Breast epithelium (tissue), 4 donors: ENCODE results near the gene TRIM68. TPM values are rescaled to one million over a fixed set of nuclear protein-coding genes. Genes with fewer than 3 reads are reported as not detected.

ENCODE experiments used
- DNase-seq, 2 donors: peaks; one replicate each; pipeline ENCODE4 v3.0.0-alpha.2; 2019; ENCODE audit warnings: low spot score in 2 of 2
- H3K27ac ChIP-seq, 2 donors: fragments of 200-600 bp; sonication (generic) in 1 of 2; one replicate each; pipeline ENCODE4 v1.5.1; 2016 to 2019; ENCODE audit warnings: mild to moderate bottlenecking in 1 of 2
- H3K27me3 ChIP-seq, 2 donors: fragments of 200-600 bp; sonication (generic) in 1 of 2; one replicate each; pipeline versions ENCODE4 v1.5.1 to v1.6.0; 2017 to 2019; ENCODE audit warnings: control low read depth in 1 of 2, mild to moderate bottlenecking in 1 of 2
- H3K36me3 ChIP-seq: fragments of 200-600 bp; one replicate; pipeline ENCODE4 v1.5.1; 2019
- H3K4me1 ChIP-seq, 2 donors: fragments of 200-600 bp; sonication (generic); one replicate each; pipeline ENCODE4 v1.5.1; 2016 to 2019; ENCODE audit warnings: control low read depth in 1 of 2
- H3K4me3 ChIP-seq, 3 donors: fragments of 200-600 bp; sonication (generic); 1 replicate in 2 of 3; 2 replicates in 1 of 3; pipeline ENCODE4 v1.5.1; 2016 to 2019; ENCODE audit warnings: mild to moderate bottlenecking in 3 of 3, moderate library complexity in 2 of 3
- H3K9me3 ChIP-seq, 2 donors: fragments of 200-600 bp; sonication (generic) in 1 of 2; one replicate each; pipeline ENCODE4 v1.5.1; 2016 to 2019; ENCODE audit warnings: control low read depth in 1 of 2
- POLR2A ChIP-seq: fragments of 450-650 bp; IDR thresholded peaks from one replicate; pipeline ENCODE4 v1.6.1; 2016; ENCODE audit warnings: antibody characterized with exemption, mild to moderate bottlenecking, moderate library complexity
- POLR2AphosphoS5 ChIP-seq, 3 donors: sonication (generic); formaldehyde crosslinking; IDR thresholded peaks; one replicate each; pipeline ENCODE4 v1.6.1; 2017; ENCODE audit warnings: antibody characterized with exemption in 3 of 3
- intact Hi-C: fragments of 100-400 bp; cut with DNase I; formaldehyde crosslinking; loops from one replicate; pipeline ENCODE4 v1.15.1; 2023; ENCODE audit warnings: low total_unique reads
- total RNA-seq, 3 donors: library from RNA; depleted of rRNA; stranded (reverse); fragments of >200 nt; gene quantifications; one replicate each; pipeline ENCODE4 v1.1.0, GENCODE V29; 2016
- TF ChIP-seq, protein P1 (sequence below), 3 donors: fragments of 450-650 bp; IDR thresholded peaks; one replicate each; pipeline ENCODE4 v1.5.1; 2016 to 2017; ENCODE audit warnings: antibody characterized with exemption in 3 of 3, mild to moderate bottlenecking in 3 of 3, moderate library complexity in 3 of 3

Gene TRIM68
- total RNA-seq, 3 donors from 2014 or later = 12.6 to 30.0 (median 19.3) TPM

DNA sequence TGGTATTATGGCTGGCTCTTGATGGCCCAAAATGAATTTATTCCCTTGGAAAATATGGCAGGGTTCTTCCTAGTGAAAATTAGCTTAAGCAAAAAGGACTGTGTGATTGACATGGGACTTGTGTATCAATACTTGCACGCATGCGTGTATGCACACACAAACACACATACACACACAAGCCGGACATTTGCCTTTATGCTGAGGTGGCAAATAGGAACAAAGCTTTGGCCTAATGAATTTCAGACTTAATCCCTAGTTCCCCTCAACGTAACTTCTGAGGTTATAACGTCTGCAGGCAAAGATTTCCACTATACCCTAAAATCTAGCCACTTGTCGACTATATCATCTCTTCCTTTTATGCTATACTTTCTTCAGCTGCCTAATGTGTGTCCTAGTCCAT, 29.4 kb downstream of the TRIM68 start:
- H3K36me3 ChIP-seq = no peaks in the 10 kb centered on the region
- H3K27ac ChIP-seq = no peak overlapping the region
- no peaks in the 10 kb centered on the region for H3K27me3 ChIP-seq
- TF ChIP-seq POLR2AphosphoS5 (IDR thresholded peaks at IDR 0.05) (no peak), POLR2A (no peak)
- TF ChIP-seq, protein P1, sequence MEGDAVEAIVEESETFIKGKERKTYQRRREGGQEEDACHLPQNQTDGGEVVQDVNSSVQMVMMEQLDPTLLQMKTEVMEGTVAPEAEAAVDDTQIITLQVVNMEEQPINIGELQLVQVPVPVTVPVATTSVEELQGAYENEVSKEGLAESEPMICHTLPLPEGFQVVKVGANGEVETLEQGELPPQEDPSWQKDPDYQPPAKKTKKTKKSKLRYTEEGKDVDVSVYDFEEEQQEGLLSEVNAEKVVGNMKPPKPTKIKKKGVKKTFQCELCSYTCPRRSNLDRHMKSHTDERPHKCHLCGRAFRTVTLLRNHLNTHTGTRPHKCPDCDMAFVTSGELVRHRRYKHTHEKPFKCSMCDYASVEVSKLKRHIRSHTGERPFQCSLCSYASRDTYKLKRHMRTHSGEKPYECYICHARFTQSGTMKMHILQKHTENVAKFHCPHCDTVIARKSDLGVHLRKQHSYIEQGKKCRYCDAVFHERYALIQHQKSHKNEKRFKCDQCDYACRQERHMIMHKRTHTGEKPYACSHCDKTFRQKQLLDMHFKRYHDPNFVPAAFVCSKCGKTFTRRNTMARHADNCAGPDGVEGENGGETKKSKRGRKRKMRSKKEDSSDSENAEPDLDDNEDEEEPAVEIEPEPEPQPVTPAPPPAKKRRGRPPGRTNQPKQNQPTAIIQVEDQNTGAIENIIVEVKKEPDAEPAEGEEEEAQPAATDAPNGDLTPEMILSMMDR (IDR thresholded peaks at IDR 0.05) = no peak
- no peak overlapping the region for H3K4me3 ChIP-seq
- H3K4me1 ChIP-seq = no peaks in the 10 kb centered on the region
- DNase-seq = no peak
- H3K9me3 ChIP-seq = no peaks in the 10 kb centered on the region
- intact Hi-C loops = no loop called here

DNA sequence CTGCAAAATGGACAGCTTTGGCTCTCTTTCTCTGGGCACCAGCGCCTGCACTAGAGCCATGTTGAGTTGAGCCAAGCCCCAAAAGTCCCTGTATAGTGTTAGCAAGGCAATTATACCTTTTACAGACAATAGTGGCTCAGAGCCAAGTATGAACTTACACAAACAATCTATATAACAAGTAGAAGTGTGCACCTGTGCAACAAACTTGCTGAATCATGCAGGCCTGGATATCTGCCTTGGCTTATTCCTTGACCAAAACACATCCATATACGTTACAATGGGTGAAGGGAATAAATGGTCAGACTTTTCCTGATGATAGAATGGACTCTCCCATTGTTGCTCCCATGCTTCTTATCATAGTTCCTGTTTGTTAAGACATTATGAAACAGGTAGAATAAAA, 30.3 kb downstream of the TRIM68 start:
- TF ChIP-seq POLR2A = no peak
- no peak for TF ChIP-seq POLR2AphosphoS5 (IDR thresholded peaks at IDR 0.05)
- TF ChIP-seq, protein P1 (IDR thresholded peaks at IDR 0.05) = no peak
- Histone ChIP-seq H3K9me3 (no peaks in the 10 kb centered on the region), H3K36me3 (no peaks in the 10 kb centered on the region), H3K27me3 (no peaks in the 10 kb centered on the region), H3K4me3 (no peak overlapping the region), H3K27ac (no peak overlapping the region), H3K4me1 (no peaks in the 10 kb centered on the region)
- intact Hi-C loops = no loop called here
- no peak for DNase-seq

DNA sequence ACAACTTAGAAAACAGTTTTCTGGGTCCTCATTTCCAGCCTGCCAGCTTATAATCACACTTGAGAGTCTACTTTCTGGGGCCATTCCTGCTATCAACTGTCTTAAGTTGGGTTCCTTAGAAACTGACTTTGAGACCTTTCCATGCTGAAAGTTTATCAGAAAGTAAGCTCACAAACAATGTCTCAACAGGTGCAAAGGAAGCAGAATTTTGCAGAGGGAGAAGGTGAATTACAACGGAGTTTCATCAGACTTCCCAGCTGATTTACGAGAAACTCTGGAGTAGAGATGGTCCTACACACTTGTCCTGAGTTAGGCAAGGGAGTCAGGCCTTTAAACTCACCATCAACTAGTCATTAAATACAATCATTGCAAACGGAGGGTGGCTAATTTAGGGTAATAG, 31.2 kb downstream of the TRIM68 start:
- Histone ChIP-seq H3K27ac (no peak overlapping the region), H3K9me3 (no peaks in the 10 kb centered on the region), H3K27me3 (no peaks in the 10 kb centered on the region), H3K4me1 (no peaks in the 10 kb centered on the region), H3K36me3 (no peaks in the 10 kb centered on the region), H3K4me3 (no peak overlapping the region)
- intact Hi-C loops = no loop called here
- TF ChIP-seq, protein P1 (IDR thresholded peaks at IDR 0.05) = no peak
- TF ChIP-seq POLR2A (no peak), POLR2AphosphoS5 (IDR thresholded peaks at IDR 0.05) (no peak)
- DNase-seq = no peak

DNA sequence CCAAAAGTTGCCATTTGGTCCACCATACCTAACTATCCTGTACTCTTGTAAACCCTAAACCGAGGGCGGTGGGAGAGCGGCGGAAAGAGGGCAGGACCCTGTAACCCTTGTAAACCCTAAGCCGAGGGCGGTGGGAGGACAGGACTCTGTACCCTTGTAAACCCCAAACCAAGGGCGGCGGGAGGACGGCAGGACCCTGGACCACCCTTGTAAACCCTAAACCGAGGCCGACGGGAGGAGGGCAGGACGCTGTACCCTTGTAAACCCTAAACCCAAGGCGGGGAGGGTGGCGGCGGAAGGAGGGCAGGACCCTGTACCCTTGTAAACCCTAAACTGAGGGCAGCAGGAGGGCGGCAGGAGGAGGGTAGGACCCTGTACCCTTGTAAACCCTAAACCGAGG, 39.0 kb downstream of the TRIM68 start:
- H3K9me3 ChIP-seq = peaks cover 0 to 3% of the 10 kb centered on the region in 2 donors
- no peak overlapping the region for H3K4me3 ChIP-seq
- intact Hi-C loops = no loop called here
- no peaks in the 10 kb centered on the region for H3K4me1 ChIP-seq
- H3K36me3 ChIP-seq = no peaks in the 10 kb centered on the region
- no peaks in the 10 kb centered on the region for H3K27me3 ChIP-seq
- no peak overlapping the region for H3K27ac ChIP-seq
- TF ChIP-seq, protein P1 (IDR thresholded peaks at IDR 0.05) = no peak
- TF ChIP-seq POLR2A (no peak), POLR2AphosphoS5 (IDR thresholded peaks at IDR 0.05) (no peak)
- DNase-seq = no peak

DNA sequence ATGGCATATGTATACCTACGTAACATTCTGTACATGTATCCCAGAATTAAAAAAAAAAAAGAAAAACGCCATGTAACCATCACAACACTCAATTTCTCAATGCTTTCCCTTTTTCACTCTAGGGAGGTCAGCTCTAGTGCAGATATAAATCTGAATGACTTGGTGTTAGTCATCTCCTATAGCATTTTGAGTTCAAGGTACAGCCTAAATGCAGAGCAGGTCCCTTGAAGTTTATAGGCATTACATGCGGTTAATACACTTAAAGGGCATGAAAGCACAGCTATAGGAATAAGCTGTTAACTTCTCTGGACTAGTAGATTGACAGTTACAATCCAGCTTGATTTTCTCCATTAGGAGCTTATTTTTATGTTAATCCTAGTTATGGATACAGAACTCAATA, 42.7 kb downstream of the TRIM68 start:
- DNase-seq = no peak
- H3K27ac ChIP-seq = no peak overlapping the region
- no peaks in the 10 kb centered on the region for H3K36me3 ChIP-seq
- peaks cover 0 to 8% of the 10 kb centered on the region in 2 donors for H3K9me3 ChIP-seq
- no peak overlapping the region for H3K4me3 ChIP-seq
- TF ChIP-seq POLR2AphosphoS5 (IDR thresholded peaks at IDR 0.05) (no peak), POLR2A (no peak)
- TF ChIP-seq, protein P1 (IDR thresholded peaks at IDR 0.05) = no peak
- H3K27me3 ChIP-seq = no peaks in the 10 kb centered on the region
- intact Hi-C loops = no loop called here
- no peaks in the 10 kb centered on the region for H3K4me1 ChIP-seq
